Adrenal gland (tissue), 12 donors: ENCODE data around the gene KLF6. TPM values are rescaled to one million over a fixed set of nuclear protein-coding genes. Genes with fewer than 3 reads are reported as not detected.
A peak's percentile ranks its signal among the peaks of the same experiment; 100 is the strongest.

Experiments used
- DNase-seq, 7 donors: peaks; one replicate each; pipeline ENCODE4 v3.0.0-alpha.2; 2019 to 2020
- H3K27ac ChIP-seq, 5 donors: fragments of 200-600 bp; sonication (generic) in 4 of 5; 1 replicate in 3 of 5; 2 replicates in 2 of 5; pipeline versions ENCODE4 v1.5.1 to v1.8.0; 2016 to 2020; ENCODE audit warnings: mild to moderate bottlenecking in 1 of 5
- H3K27me3 ChIP-seq: fragments of 200-600 bp; 2 replicates; pipeline ENCODE4 v1.8.0; 2021
- H3K36me3 ChIP-seq, 2 donors: fragments of 200-600 bp; replicated peaks in 1 of 2; 1 replicate in 1 of 2; 2 replicates in 1 of 2; pipeline versions ENCODE4 v1.5.1 to v1.8.0; 2018 to 2022
- H3K4me1 ChIP-seq, 2 donors: fragments of 200-600 bp; replicated peaks in 1 of 2; 1 replicate in 1 of 2; 2 replicates in 1 of 2; pipeline versions ENCODE4 v1.5.1 to v1.8.0; 2018 to 2021
- H3K4me3 ChIP-seq, 4 donors: fragments of 200-600 bp; sonication (generic) in 3 of 4; one replicate each; pipeline ENCODE4 v1.5.1; 2016 to 2018
- H3K9me3 ChIP-seq, 3 donors: fragments of 200-600 bp; sonication (generic) in 1 of 3; replicated peaks in 1 of 3; 1 replicate in 2 of 3; 2 replicates in 1 of 3; pipeline versions ENCODE4 v1.5.1 to v1.8.0; 2016 to 2021
- POLR2A ChIP-seq, 2 donors: fragments of 450-650 bp; IDR thresholded peaks; one replicate each; pipeline ENCODE4 v1.6.1; 2017; ENCODE audit warnings: antibody characterized with exemption in 2 of 2, mild to moderate bottlenecking in 2 of 2, moderate library complexity in 1 of 2
- WGBS, 4 donors: extraction: QIAGEN DNeasy Blood & Tissue Kit in 2 of 4; methylation state at CpG; one replicate each; pipeline versions ENCODE4 v1.1.5 to v1.1.7; 2013 to 2017; 5-methylcytosine and 5-hydroxymethylcytosine counted together
- intact Hi-C, 2 donors: fragments of 100-400 bp; cut with DNase I; formaldehyde crosslinking; loops; one replicate each; pipeline versions ENCODE4 v1.14.1 to v1.15.0; 2022 to 2023
- polyA plus RNA-seq, 3 donors: library from polyadenylated mRNA; stranded (reverse); fragments of 200-250 nt in 2 of 3; fragments of 350-450 nt in 1 of 3; fragmentation: Illumina TruSeq in 1 of 3; extraction: RNeasy Lipid Tissue Mini Kit (QIAGEN cat#74804) in 1 of 3; gene quantifications; one replicate each; pipeline ENCODE4 v1.2.3, GENCODE V29; 2013 to 2014
- total RNA-seq, 9 donors: library from RNA; depleted of rRNA in 4 of 9; stranded (reverse); fragments of >200 nt in 4 of 9; fragments of 120-200 nt in 1 of 9; fragmentation: NEBNext Ultra II Directional in 1 of 9; extraction: Animal tissue kit (Norgen Biotek cat#: 25700) in 1 of 9; gene quantifications; one replicate each; pipeline versions ENCODE4 v1.1.0 to v1.2.4, GENCODE V29; 2013 to 2023
- TF ChIP-seq, protein P1 (sequence below), 6 experiments: fragments of 450-650 bp in 4 of 6; fragments of 200-600 bp in 2 of 6; sonication (generic) in 1 of 6; IDR thresholded peaks; 1 replicate in 5 of 6; 2 replicates in 1 of 6; pipeline versions ENCODE4 v1.5.1 to v1.8.0; 2016 to 2021; ENCODE audit warnings: antibody characterized with exemption in 6 of 6, mild to moderate bottlenecking in 2 of 6, moderate library complexity in 1 of 6
- donor health status: healthy with polysubstance abuse.
- donor health status: Bipolar disorder and iron deficiency.
- donor health status: DM: yes; HTN: yes; CAD: no.
- donor health status: DM: no; HTN: no; CAD: no.
- donor health status: DM: no; HTN: no; CAD: no.
- donor health status: DM: yes; HTN: yes; CAD: no.

The KLF6 gene
- total and polyA plus RNA-seq, 12 donors, result 14.4 to 70.2 (median 26.8) TPM

DNA sequence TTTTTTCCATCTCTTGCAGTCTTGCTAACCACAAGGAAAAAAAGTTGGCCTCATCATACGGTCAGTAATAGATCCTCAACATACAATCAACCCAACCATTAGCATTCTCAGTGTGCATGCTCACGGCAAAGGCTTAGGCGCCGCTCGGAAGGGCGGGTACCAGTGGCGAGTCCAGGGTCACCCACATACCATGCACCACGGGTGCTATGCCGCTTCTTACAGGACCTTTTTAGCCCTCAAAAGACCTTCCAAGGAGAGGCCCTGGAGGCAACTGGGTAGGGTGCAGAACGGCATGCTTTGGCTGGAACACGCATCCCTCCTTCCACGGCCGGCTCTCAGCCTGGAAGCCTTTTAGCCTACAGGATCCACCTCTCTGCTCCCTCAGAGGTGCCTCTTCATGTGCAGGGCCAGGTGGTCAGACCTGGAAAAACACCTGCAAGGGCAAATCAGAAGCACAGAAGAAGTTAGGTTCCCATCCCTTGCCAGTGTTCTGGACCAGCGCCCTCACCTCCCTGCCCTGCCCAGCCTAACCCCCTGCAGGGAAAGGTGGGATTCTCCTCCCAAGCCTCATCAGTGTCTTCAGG is 5.8 kb downstream of the KLF6 start:
- peaks cover 0 to 73% of the 10 kb centered on the region in 2 donors for H3K36me3 ChIP-seq
- WGBS, 4 donors, result 85 to 94% (median 87%) methylated on average over 9 to 14 of the region's 14 CpGs
- no peaks in the 10 kb centered on the region for H3K27me3 ChIP-seq
- peak overlapping the region in 1 of 4 donors; percentile 63 for H3K4me3 ChIP-seq
- peak overlapping the region in 2 of 5 donors; percentile 100 for H3K27ac ChIP-seq
- TF ChIP-seq, protein P1, sequence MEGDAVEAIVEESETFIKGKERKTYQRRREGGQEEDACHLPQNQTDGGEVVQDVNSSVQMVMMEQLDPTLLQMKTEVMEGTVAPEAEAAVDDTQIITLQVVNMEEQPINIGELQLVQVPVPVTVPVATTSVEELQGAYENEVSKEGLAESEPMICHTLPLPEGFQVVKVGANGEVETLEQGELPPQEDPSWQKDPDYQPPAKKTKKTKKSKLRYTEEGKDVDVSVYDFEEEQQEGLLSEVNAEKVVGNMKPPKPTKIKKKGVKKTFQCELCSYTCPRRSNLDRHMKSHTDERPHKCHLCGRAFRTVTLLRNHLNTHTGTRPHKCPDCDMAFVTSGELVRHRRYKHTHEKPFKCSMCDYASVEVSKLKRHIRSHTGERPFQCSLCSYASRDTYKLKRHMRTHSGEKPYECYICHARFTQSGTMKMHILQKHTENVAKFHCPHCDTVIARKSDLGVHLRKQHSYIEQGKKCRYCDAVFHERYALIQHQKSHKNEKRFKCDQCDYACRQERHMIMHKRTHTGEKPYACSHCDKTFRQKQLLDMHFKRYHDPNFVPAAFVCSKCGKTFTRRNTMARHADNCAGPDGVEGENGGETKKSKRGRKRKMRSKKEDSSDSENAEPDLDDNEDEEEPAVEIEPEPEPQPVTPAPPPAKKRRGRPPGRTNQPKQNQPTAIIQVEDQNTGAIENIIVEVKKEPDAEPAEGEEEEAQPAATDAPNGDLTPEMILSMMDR (IDR thresholded peaks at IDR 0.05), result no peak
- peak in 1 of 2 donors; percentile 5 for TF ChIP-seq POLR2A (IDR thresholded peaks at IDR 0.05)
- peak in 1 of 7 donors; percentile 46 for DNase-seq
- peaks cover 15 to 75% of the 10 kb centered on the region in 2 donors for H3K4me1 ChIP-seq
- H3K9me3 ChIP-seq, result no peaks in the 10 kb centered on the region
- intact Hi-C loops, result no loop called here

DNA sequence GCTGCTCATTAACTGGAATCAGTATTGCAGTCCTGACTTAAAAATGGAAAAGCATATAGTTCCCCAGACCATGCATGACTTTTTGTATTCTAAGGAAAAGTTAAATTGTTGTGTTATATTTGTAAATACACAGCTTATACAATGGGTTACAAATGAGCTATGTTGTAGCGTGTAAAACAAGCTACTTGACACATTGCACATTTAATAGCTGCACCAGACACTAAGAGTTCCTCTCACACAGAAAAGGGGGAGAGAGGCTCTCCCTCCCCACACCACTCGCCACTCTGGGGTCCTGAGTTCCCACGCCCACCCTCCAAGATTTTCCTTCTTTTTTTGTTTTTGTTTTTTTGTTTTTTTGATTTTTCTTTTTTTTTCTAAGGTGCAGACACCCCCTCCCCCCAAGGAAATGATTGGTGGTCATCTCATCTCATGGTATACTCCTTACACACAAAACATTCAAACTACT is 6.3 kb downstream of the KLF6 start:
- WGBS, 4 donors, result 85 to 89% (median 87%) methylated on average over 3 of the region's 3 CpGs
- intact Hi-C loops, result no loop called here
- Histone ChIP-seq H3K4me1 (peaks cover 15 to 75% of the 10 kb centered on the region in 2 donors), H3K9me3 (no peaks in the 10 kb centered on the region), H3K36me3 (peaks cover 0 to 73% of the 10 kb centered on the region in 2 donors), H3K4me3 (no peak overlapping the region), H3K27me3 (no peaks in the 10 kb centered on the region), H3K27ac (peak overlapping the region in 2 of 5 donors; percentile 100)
- peak in 1 of 7 donors; percentile 30 for DNase-seq
- TF ChIP-seq, protein P1 (IDR thresholded peaks at IDR 0.05), result no peak
- no peak for TF ChIP-seq POLR2A (IDR thresholded peaks at IDR 0.05)

GRCh38 chr10:3777981-3778691 is 6.9 kb downstream of the KLF6 start:
- Histone ChIP-seq H3K36me3 (peaks cover 0 to 73% of the 10 kb centered on the region in 2 donors), H3K27me3 (no peaks in the 10 kb centered on the region), H3K27ac (peak overlapping the region in 2 of 5 donors; percentile 7 to 100), H3K4me3 (peak overlapping the region in 1 of 4 donors; percentile 4), H3K9me3 (no peaks in the 10 kb centered on the region), H3K4me1 (peaks cover 15 to 75% of the 10 kb centered on the region in 2 donors)
- WGBS, 4 donors, result 71 to 85% (median 81%) methylated on average over 7 of the region's 7 CpGs
- peak in 1 of 7 donors; percentile 39 for DNase-seq
- TF ChIP-seq POLR2A (IDR thresholded peaks at IDR 0.05), result no peak
- TF ChIP-seq, protein P1 (IDR thresholded peaks at IDR 0.05), result no peak
- intact Hi-C loops, result no loop called here

GRCh38 chr10:3776796-3777571 is 8.0 kb downstream of the KLF6 start:
- Histone ChIP-seq H3K27me3 (no peaks in the 10 kb centered on the region), H3K4me3 (no peak overlapping the region), H3K9me3 (no peaks in the 10 kb centered on the region), H3K36me3 (peaks cover 0 to 72% of the 10 kb centered on the region in 2 donors), H3K27ac (peak overlapping the region in 2 of 5 donors; percentile 27 to 42), H3K4me1 (peaks cover 15 to 67% of the 10 kb centered on the region in 2 donors)
- intact Hi-C loops, result no loop called here
- TF ChIP-seq, protein P1 (IDR thresholded peaks at IDR 0.05), result no peak
- TF ChIP-seq POLR2A (IDR thresholded peaks at IDR 0.05), result no peak
- WGBS, 4 donors, result 68 to 73% (median 72%) methylated on average over 13 of the region's 13 CpGs
- DNase-seq, result peak in 3 of 7 donors; percentile 23 to 51 (median 33)
